Activated CD4-positive, CD25-positive, alpha-beta regulatory T cell treated with anti-CD3 and anti-CD28 coated beads, Interleukin-2, amount 50 U/mL, for 72 hours (primary cell): ENCODE results near the gene APOO.

Experiments used
- DNase-seq: peaks from one replicate; pipeline ENCODE4 v3.0.0; 2021

The APOO gene

GRCh38 chrX:23783589-23784469 lies 123.9 kb downstream of the APOO start:
- DNase-seq = no peak
